ENCODE measurements around the gene KDM8.

KDM8 gene

GRCh38 chr16:27268376-27269299, 65.3 kb downstream of the KDM8 start, which contains the start of gene NSMCE1:
NSMCE1 (minus strand) TSS chr16:27268772; CDS start chr16:27257570, 11,202 bp downstream.
- DNase-seq (ENCODE audit: low read depth) = peak; percentile 95

- DNase-seq (ENCODE audit: low read depth) = no peak
Observed at GRCh38 chr16:27269300-27270150, 66.2 kb downstream of the KDM8 start.

- DNase-seq (ENCODE audit: low read depth) = no peak
Observed at GRCh38 chr16:27270349-27270748, 67.0 kb downstream of the KDM8 start.

Data from CMK (cell line).